ENCODE results near the gene CNMD.
"Not testable (repeated sequence)": the region's sequence is repeated elsewhere in the genome, so short reads cannot be mapped to it uniquely, and the experiment has no call there.

Gene CNMD

DNA sequence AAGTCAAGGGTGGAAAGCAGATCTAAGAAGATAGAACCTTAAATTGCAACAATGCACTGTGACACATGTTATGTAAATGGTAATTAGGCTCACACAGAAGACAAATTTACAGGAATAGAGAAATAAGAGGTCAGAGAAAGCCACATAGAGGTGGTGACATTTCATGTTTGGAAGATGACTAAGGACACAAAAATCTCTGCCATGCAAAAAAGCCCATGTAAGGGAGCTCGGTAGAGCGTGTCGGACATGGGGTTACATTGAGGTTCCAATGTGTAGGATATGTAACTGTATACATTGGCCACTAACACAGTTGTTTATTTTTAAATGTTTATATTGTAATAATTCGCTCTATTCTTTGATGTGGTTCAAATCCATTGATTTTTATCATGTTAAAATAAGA, 53.2 kb downstream of the CNMD start:
- DNase-seq = no peak

DNA sequence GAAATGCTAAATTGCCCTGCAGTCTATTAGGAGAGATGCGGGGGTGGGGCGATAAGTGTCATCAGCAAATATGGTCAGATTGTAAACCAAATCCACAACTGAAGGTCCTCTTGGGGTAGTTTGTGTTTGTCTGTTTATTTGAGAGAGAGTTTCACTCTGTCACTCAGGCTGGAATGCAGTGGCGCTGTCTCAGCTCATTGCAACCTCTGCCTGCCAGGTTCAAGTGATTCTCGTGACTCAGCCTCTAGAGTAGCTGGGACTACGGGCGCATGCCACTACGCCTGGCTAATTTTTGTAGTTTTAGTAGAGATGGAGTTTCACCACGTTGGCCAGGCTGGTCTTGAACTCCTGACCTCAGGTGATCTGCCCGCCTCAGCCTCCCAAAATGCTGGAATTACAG, 53.8 kb downstream of the CNMD start:
- not testable (repeated sequence) for DNase-seq

- DNase-seq = no peak
Measured at GRCh38 chr13:52677823-52678222, 61.8 kb downstream of the CNMD start.

- no peak for DNase-seq
Measured at GRCh38 chr13:52673465-52673864, 66.2 kb downstream of the CNMD start.

DNA sequence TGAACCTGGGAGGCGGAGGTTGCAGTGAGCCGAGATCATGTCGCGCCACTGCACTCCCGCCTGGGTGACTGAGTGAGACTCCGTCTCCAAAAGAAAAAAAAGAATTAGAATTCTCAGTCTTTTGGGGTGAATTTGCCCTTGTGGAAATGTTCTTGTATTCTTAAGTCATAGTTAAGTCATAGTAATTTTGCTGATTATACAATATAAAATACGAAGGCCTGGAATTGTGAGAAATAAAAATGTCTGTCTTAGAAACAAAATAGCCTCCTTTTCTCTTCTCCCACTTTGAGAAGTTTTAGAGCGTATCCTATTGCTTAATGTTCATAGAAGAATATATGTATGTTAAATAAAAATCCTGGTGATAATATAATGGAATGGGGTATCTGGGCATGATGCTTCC, 68.9 kb downstream of the CNMD start:
- no peak for DNase-seq

- DNase-seq = no peak
Measured at GRCh38 chr13:52669677-52670076, 69.9 kb downstream of the CNMD start.

DNA sequence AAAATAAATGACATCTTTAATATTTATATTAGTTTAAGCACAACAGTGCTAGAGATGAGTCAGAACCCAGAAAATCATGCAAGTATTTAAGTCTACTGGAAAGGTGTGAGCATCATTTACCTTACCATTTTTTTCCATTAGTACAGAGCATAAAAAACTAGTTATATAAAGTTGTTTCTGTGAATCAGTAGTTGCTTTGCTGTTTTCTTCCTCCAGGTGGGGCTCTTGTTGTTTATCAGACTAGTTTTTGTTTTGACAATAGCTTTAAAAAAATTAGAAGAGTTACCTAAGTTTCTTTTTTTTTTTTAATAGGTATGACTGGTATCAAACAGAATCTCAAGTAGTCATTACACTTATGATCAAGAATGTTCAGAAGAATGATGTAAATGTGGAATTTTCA, 74.3 kb downstream of the CNMD start:
- DNase-seq = peak in 1 of 51 donors; percentile 10

- no peak for DNase-seq
Measured at GRCh38 chr13:52664272-52664671, 75.3 kb downstream of the CNMD start.

GRCh38 chr13:52659340-52659739, 80.3 kb downstream of the CNMD start:
- no peak for DNase-seq

Data from hypothalamus (tissue), 51 donors.